Stimulated activated CD8-positive, alpha-beta memory T cell treated with anti-CD3 and anti-CD28 coated beads, Interleukin-2, amount 100 ng/mL, for 48 hours (primary cell): ENCODE data around the gene WFS1.

Experiments used
- DNase-seq, 2 donors: peaks; one replicate each; pipeline ENCODE4 v3.0.0-alpha.2; 2020; ENCODE audit warnings: low read depth in 2 of 2

The WFS1 gene

GRCh38 chr4:6258741-6259140, 10.9 kb upstream of the WFS1 start:
- DNase-seq = no peak

- DNase-seq = no peak
Measured at GRCh38 chr4:6259886-6260285, 9.8 kb upstream of the WFS1 start.

GRCh38 chr4:6262176-6262575, 7.5 kb upstream of the WFS1 start:
- DNase-seq = no peak

- no peak for DNase-seq
Measured at GRCh38 chr4:6262847-6263487, 6.7 kb upstream of the WFS1 start.

GRCh38 chr4:6263526-6264224, 6.0 kb upstream of the WFS1 start:
- no peak for DNase-seq

- no peak for DNase-seq
Measured at GRCh38 chr4:6264225-6264540, 5.5 kb upstream of the WFS1 start.

GRCh38 chr4:6265546-6265945, 4.1 kb upstream of the WFS1 start:
- no peak for DNase-seq

GRCh38 chr4:6267573-6267972, 2.1 kb upstream of the WFS1 start:
- DNase-seq = no peak

- DNase-seq = no peak
Measured at GRCh38 chr4:6268650-6269615, 717 bp upstream of the WFS1 start.

- DNase-seq = no peak
Measured at GRCh38 chr4:6270636-6271121, 1.0 kb downstream of the WFS1 start.

- DNase-seq = no peak
Measured at GRCh38 chr4:6271206-6271605, 1.6 kb downstream of the WFS1 start.

GRCh38 chr4:6271701-6272465, 2.2 kb downstream of the WFS1 start:
- DNase-seq = no peak

- DNase-seq = no peak
Measured at GRCh38 chr4:6272863-6273660, 3.4 kb downstream of the WFS1 start.

GRCh38 chr4:6273661-6273990, 4.0 kb downstream of the WFS1 start:
- no peak for DNase-seq

- DNase-seq = no peak
Measured at GRCh38 chr4:6275351-6275750, 5.7 kb downstream of the WFS1 start.

GRCh38 chr4:6275898-6276806, 6.5 kb downstream of the WFS1 start:
- no peak for DNase-seq

GRCh38 chr4:6277139-6277802, 7.6 kb downstream of the WFS1 start:
- no peak for DNase-seq

GRCh38 chr4:6277935-6278800, 8.5 kb downstream of the WFS1 start:
- no peak for DNase-seq

- DNase-seq = no peak
Measured at GRCh38 chr4:6278801-6279197, 9.1 kb downstream of the WFS1 start.
